ENCODE results near the gene SAXO1.

DNA sequence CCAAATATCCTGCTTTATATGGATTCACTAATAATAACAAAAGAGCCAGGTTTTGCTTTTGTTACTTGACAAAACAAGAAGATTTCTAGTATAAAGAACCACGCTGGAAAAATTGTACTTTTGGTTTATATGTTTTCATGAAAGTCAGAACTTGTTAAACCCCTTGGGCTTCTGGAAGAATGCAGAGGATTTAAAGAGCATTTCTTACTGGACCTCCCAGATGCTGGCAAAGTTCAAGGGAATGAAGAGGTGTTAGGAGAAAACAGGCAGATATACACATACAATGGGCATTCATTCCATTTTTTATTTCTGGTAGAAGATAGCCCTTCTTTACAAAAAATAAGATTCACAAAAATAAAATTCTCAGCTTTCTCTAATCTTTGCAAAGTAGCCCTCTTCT is 61.1 kb downstream of the SAXO1 start:
- TF ChIP-seq, protein P1, sequence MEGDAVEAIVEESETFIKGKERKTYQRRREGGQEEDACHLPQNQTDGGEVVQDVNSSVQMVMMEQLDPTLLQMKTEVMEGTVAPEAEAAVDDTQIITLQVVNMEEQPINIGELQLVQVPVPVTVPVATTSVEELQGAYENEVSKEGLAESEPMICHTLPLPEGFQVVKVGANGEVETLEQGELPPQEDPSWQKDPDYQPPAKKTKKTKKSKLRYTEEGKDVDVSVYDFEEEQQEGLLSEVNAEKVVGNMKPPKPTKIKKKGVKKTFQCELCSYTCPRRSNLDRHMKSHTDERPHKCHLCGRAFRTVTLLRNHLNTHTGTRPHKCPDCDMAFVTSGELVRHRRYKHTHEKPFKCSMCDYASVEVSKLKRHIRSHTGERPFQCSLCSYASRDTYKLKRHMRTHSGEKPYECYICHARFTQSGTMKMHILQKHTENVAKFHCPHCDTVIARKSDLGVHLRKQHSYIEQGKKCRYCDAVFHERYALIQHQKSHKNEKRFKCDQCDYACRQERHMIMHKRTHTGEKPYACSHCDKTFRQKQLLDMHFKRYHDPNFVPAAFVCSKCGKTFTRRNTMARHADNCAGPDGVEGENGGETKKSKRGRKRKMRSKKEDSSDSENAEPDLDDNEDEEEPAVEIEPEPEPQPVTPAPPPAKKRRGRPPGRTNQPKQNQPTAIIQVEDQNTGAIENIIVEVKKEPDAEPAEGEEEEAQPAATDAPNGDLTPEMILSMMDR (IDR thresholded peaks at IDR 0.05) = no peak
- TF ChIP-seq POLR2A (IDR thresholded peaks at IDR 0.05) = no peak
- TF ChIP-seq POLR2AphosphoS5 (IDR thresholded peaks at IDR 0.05) = no peak
- no peak for TF ChIP-seq EP300 (IDR thresholded peaks at IDR 0.05)

Measured in suprapubic skin (tissue), 4 donors.